Nephron progenitor cell (in vitro differentiated cells): ENCODE results near the gene ZNF35.

ENCODE experiments used
- DNase-seq: peaks from one replicate; pipeline ENCODE4 v3.0.0; 2021
- H3K27ac Mint-ChIP-seq: 2 replicates; pipeline ENCODE4 v1.8.0; 2021; ENCODE audit warnings: mild to moderate bottlenecking, moderate library complexity, mixed read lengths
- H3K27me3 Mint-ChIP-seq: 2 replicates; pipeline ENCODE4 v1.8.0; 2021; ENCODE audit warnings: mild to moderate bottlenecking, low read depth, mixed read lengths; ENCODE audit not compliant: poor library complexity
- H3K36me3 Mint-ChIP-seq: 2 replicates; pipeline ENCODE4 v1.8.0; 2021; ENCODE audit warnings: low read depth, mixed read lengths
- H3K4me1 Mint-ChIP-seq: 2 replicates; pipeline ENCODE4 v1.8.0; 2021; ENCODE audit warnings: mixed read lengths
- H3K4me3 Mint-ChIP-seq: 2 replicates; pipeline ENCODE4 v1.8.0; 2021; ENCODE audit warnings: mild to moderate bottlenecking, moderate library complexity, mixed read lengths
- H3K9me3 Mint-ChIP-seq: 2 replicates; pipeline ENCODE4 v1.8.0; 2021; ENCODE audit warnings: mild to moderate bottlenecking, moderate library complexity, mixed read lengths
- CTCF ChIP-seq: fragments of 200-600 bp; sonication (generic); IDR thresholded peaks from 2 replicates; pipeline ENCODE4 v1.5.0; 2021; ENCODE audit warnings: antibody characterized with exemption

ZNF35 gene

GRCh38 chr3:44674211-44674610 is 25.7 kb downstream of the ZNF35 start:
- no peak for TF ChIP-seq CTCF
- H3K36me3 Mint-ChIP-seq: peaks cover 18% of the 10 kb centered on the region
- H3K9me3 Mint-ChIP-seq: peaks cover 38% of the 10 kb centered on the region
- peaks cover 3% of the 10 kb centered on the region for H3K27me3 Mint-ChIP-seq
- no peak overlapping the region for H3K27ac Mint-ChIP-seq
- no peak overlapping the region for H3K4me3 Mint-ChIP-seq
- no peaks in the 10 kb centered on the region for H3K4me1 Mint-ChIP-seq
- no peak for DNase-seq

DNA sequence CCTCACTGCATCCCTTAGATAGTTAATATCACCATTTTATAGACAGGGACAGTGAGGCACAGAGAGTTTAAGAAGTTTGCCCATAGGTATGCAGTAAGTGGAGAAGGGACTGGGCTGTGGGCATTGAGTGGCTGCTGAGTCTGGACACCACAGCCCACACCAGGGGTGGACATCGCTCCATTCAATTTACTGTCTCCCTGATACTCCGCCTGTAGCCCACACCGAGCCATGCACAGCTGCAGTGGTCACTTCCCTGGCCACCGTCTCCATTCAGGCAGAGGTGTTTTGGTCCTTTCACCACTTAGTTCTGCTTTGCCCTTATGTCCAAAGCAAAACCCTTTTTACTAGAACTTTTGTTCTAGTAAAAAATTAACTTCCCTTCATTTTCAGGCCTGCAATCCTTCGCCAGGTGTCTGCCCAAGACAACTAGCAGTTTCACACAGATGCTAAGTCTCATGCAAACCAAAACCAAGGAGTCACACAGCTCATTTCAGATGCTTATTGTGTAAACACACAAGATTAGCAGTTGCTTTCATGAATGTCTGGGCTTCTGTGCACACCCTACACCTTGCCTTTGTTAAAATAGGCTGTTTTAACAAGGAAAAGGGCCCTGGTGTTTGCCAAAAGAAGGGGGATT is 30.1 kb downstream of the ZNF35 start:
- Mint-ChIP-seq H3K4me3 (no peak overlapping the region), H3K9me3 (peaks cover 66% of the 10 kb centered on the region), H3K27ac (no peak overlapping the region), H3K27me3 (peaks cover 3% of the 10 kb centered on the region), H3K36me3 (peaks cover 44% of the 10 kb centered on the region), H3K4me1 (no peaks in the 10 kb centered on the region)
- no peak for TF ChIP-seq CTCF
- no peak for DNase-seq

GRCh38 chr3:44680921-44681455 is 32.5 kb downstream of the ZNF35 start:
- Mint-ChIP-seq H3K4me1 (peaks cover 6% of the 10 kb centered on the region), H3K27ac (no peak overlapping the region), H3K4me3 (no peak overlapping the region), H3K27me3 (peaks cover 9% of the 10 kb centered on the region), H3K9me3 (peaks cover 74% of the 10 kb centered on the region), H3K36me3 (peaks cover 56% of the 10 kb centered on the region)
- no peak for TF ChIP-seq CTCF
- DNase-seq: no peak

- peaks cover 56% of the 10 kb centered on the region for H3K36me3 Mint-ChIP-seq
- peaks cover 6% of the 10 kb centered on the region for H3K4me1 Mint-ChIP-seq
- H3K27ac Mint-ChIP-seq: no peak overlapping the region
- peaks cover 76% of the 10 kb centered on the region for H3K9me3 Mint-ChIP-seq
- H3K27me3 Mint-ChIP-seq: peaks cover 18% of the 10 kb centered on the region
- no peak for TF ChIP-seq CTCF
- DNase-seq: no peak
- no peak overlapping the region for H3K4me3 Mint-ChIP-seq
Measured at GRCh38 chr3:44682182-44682896, 33.8 kb downstream of the ZNF35 start.

- peaks cover 27% of the 10 kb centered on the region for H3K27me3 Mint-ChIP-seq
- H3K27ac Mint-ChIP-seq: no peak overlapping the region
- H3K4me3 Mint-ChIP-seq: peak overlapping the region; percentile 91
- TF ChIP-seq CTCF: no peak
- DNase-seq: peak; percentile 59
- peaks cover 6% of the 10 kb centered on the region for H3K4me1 Mint-ChIP-seq
- peaks cover 87% of the 10 kb centered on the region for H3K9me3 Mint-ChIP-seq
- peaks cover 51% of the 10 kb centered on the region for H3K36me3 Mint-ChIP-seq
Measured at GRCh38 chr3:44685128-44685800, 36.7 kb downstream of the ZNF35 start.
